ENCODE data around the gene FAM124A. TPM values are rescaled to one million over a fixed set of nuclear protein-coding genes. Genes with fewer than 3 reads are reported as not detected.

FAM124A gene
- total and polyA plus RNA-seq, 10 of the 15 experiments (the other 5 are each of a cell fraction or from before 2014, with no cell fraction given), result not detected

DNA sequence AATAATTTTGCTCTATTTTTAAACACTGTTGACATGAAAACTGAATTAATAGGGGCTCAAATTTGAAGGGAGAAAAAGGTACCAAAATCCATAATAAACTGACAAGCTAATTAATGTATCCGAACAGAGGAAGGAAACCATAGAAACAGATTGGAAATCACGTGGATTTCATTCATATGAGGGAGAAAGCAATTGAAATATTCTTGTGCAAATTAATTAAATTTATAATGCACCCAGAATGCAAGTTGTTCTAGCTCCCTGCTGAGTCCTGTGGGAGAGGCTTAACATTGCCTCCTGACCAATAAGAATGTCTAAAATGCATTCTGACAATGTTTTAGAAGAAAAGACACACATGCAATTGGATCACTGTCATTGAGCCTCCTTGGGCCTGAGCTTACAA lies 99.6 kb downstream of the FAM124A start (continued):
- TF ChIP-seq DPF2 (IDR thresholded peaks at IDR 0.05), result no peak
- TF ChIP-seq, protein P1, sequence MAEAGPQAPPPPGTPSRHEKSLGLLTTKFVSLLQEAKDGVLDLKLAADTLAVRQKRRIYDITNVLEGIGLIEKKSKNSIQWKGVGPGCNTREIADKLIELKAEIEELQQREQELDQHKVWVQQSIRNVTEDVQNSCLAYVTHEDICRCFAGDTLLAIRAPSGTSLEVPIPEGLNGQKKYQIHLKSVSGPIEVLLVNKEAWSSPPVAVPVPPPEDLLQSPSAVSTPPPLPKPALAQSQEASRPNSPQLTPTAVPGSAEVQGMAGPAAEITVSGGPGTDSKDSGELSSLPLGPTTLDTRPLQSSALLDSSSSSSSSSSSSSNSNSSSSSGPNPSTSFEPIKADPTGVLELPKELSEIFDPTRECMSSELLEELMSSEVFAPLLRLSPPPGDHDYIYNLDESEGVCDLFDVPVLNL (IDR thresholded peaks at IDR 0.05; ENCODE audit: low read depth, low read length), result no peak
- TF ChIP-seq EGR1 (IDR thresholded peaks at IDR 0.05; ENCODE audit: borderline replicate concordance in 1 of 2, low read depth in 2 of 2, low read length in 2 of 2), result no peak
- TF ChIP-seq, protein P2, sequence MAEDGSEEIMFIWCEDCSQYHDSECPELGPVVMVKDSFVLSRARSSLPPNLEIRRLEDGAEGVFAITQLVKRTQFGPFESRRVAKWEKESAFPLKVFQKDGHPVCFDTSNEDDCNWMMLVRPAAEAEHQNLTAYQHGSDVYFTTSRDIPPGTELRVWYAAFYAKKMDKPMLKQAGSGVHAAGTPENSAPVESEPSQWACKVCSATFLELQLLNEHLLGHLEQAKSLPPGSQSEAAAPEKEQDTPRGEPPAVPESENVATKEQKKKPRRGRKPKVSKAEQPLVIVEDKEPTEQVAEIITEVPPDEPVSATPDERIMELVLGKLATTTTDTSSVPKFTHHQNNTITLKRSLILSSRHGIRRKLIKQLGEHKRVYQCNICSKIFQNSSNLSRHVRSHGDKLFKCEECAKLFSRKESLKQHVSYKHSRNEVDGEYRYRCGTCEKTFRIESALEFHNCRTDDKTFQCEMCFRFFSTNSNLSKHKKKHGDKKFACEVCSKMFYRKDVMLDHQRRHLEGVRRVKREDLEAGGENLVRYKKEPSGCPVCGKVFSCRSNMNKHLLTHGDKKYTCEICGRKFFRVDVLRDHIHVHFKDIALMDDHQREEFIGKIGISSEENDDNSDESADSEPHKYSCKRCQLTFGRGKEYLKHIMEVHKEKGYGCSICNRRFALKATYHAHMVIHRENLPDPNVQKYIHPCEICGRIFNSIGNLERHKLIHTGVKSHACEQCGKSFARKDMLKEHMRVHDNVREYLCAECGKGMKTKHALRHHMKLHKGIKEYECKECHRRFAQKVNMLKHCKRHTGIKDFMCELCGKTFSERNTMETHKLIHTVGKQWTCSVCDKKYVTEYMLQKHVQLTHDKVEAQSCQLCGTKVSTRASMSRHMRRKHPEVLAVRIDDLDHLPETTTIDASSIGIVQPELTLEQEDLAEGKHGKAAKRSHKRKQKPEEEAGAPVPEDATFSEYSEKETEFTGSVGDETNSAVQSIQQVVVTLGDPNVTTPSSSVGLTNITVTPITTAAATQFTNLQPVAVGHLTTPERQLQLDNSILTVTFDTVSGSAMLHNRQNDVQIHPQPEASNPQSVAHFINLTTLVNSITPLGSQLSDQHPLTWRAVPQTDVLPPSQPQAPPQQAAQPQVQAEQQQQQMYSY (CRISPR knock-in tag; IDR thresholded peaks at IDR 0.05), result no peak
- TF ChIP-seq CHD4 (IDR thresholded peaks at IDR 0.05), result no peak
- TF ChIP-seq CBX3 (IDR thresholded peaks at IDR 0.05; ENCODE audit: borderline replicate concordance, low read depth), result no peak
- TF ChIP-seq JUNB (IDR thresholded peaks at IDR 0.05), result no peak
- no peak for TF ChIP-seq CHD2 (IDR thresholded peaks at IDR 0.05; ENCODE audit: borderline replicate concordance, low read depth, low read length)
- TF ChIP-seq, protein P3, sequence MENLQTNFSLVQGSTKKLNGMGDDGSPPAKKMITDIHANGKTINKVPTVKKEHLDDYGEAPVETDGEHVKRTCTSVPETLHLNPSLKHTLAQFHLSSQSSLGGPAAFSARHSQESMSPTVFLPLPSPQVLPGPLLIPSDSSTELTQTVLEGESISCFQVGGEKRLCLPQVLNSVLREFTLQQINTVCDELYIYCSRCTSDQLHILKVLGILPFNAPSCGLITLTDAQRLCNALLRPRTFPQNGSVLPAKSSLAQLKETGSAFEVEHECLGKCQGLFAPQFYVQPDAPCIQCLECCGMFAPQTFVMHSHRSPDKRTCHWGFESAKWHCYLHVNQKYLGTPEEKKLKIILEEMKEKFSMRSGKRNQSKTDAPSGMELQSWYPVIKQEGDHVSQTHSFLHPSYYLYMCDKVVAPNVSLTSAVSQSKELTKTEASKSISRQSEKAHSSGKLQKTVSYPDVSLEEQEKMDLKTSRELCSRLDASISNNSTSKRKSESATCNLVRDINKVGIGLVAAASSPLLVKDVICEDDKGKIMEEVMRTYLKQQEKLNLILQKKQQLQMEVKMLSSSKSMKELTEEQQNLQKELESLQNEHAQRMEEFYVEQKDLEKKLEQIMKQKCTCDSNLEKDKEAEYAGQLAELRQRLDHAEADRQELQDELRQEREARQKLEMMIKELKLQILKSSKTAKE (IDR thresholded peaks at IDR 0.05; ENCODE audit: low read depth, poor library complexity, severe bottlenecking), result no peak
- TF ChIP-seq KAT2A (conservative IDR thresholded peaks at IDR 0.05; ENCODE audit: control insufficient read depth, low read depth, low read length), result no peak

Data from GM12878 (cell line).